ENCODE measurements around the gene ODR4. TPM values are rescaled to one million over a fixed set of nuclear protein-coding genes. Genes with fewer than 3 reads are reported as not detected.
A peak's percentile ranks its signal among the peaks of the same experiment; 100 is the strongest.

ODR4 gene
- total and polyA plus RNA-seq, 2 experiments from 2014 or later: 12.6 to 23.0 TPM

- Histone ChIP-seq H3K4me3 (no peak overlapping the region), H3K9me2 (ENCODE audit: insufficient read depth) (no peaks in the 10 kb centered on the region), H3K9ac (no peak overlapping the region), H3K79me2 (ENCODE audit: insufficient read depth) (no peaks in the 10 kb centered on the region), H3K9me3 (ENCODE audit: low read depth) (no peaks in the 10 kb centered on the region), H3K27me3 (replicated peaks; ENCODE audit: insufficient read depth) (no peaks in the 10 kb centered on the region), H3F3A (ENCODE audit: insufficient read depth) (no peaks in the 10 kb centered on the region), H3K36me3 (ENCODE audit: low read depth) (peaks cover 31% of the 10 kb centered on the region), H3K4me2 (ENCODE audit: unreplicated experiment) (no peak overlapping the region), H2AFZ (no peak overlapping the region), H4K20me1 (ENCODE audit: insufficient read depth) (no peaks in the 10 kb centered on the region), H3K27ac (no peak overlapping the region), H3K4me1 (ENCODE audit: insufficient read depth) (no peaks in the 10 kb centered on the region; the same call in 1 of the 2 replicates)
- TF ChIP-seq EZH2 (IDR thresholded peaks at IDR 0.05; ENCODE audit: insufficient read depth, poor library complexity, severe bottlenecking): no peak
- TF ChIP-seq EZH2phosphoT487 (IDR thresholded peaks at IDR 0.05; ENCODE audit: insufficient read depth, low read depth): no peak
- WGBS, 2 experiments (ENCODE audit: low coverage in 1 of 2, low lambda C conversion rate in 2 of 2, missing lambda C conversion rate in 2 of 2): 95 to 96% methylated on average over 4 of the region's 4 CpGs
- no peak for DNase-seq
- in situ Hi-C loops (cut with MboI): no loop called here
Observed at GRCh38 chr1:186418503-186418902, 42.9 kb downstream of the ODR4 start.

DNA sequence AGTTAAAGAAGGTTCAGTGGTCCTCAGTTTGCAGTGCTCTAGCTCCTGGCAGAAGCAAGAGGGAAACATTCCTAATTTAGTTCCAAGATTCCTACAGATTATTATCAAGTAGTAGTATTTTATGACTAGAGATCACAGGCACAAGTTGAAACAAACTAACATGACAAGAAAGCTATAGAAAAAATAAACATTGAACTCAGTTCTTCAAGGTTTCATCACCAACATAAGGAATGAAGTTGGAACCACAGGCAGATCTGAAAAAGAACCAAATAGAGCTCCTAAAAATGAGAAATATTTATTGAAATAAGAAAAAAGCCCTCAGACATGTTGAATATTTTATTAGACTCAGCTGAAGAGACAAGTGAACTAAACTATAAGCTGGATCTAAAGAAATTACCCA is 44.7 kb downstream of the ODR4 start:
- Histone ChIP-seq H2AFZ (no peak overlapping the region), H3K36me3 (ENCODE audit: low read depth) (peaks cover 26% of the 10 kb centered on the region), H3K27ac (no peak overlapping the region), H3F3A (ENCODE audit: insufficient read depth) (no peaks in the 10 kb centered on the region), H3K4me1 (ENCODE audit: insufficient read depth) (no peaks in the 10 kb centered on the region), H3K4me3 (no peak overlapping the region), H3K9ac (no peak overlapping the region), H3K27me3 (replicated peaks; ENCODE audit: insufficient read depth) (no peaks in the 10 kb centered on the region), H3K9me3 (ENCODE audit: low read depth) (no peaks in the 10 kb centered on the region), H3K4me2 (ENCODE audit: unreplicated experiment) (no peak overlapping the region), H3K9me2 (ENCODE audit: insufficient read depth) (no peaks in the 10 kb centered on the region), H3K79me2 (ENCODE audit: insufficient read depth) (no peaks in the 10 kb centered on the region), H4K20me1 (ENCODE audit: insufficient read depth) (no peaks in the 10 kb centered on the region)
- in situ Hi-C loops (cut with MboI): no loop called here
- no peak for DNase-seq
- TF ChIP-seq EZH2phosphoT487 (IDR thresholded peaks at IDR 0.05; ENCODE audit: insufficient read depth, low read depth) (no peak), EZH2 (IDR thresholded peaks at IDR 0.05; ENCODE audit: insufficient read depth, poor library complexity, severe bottlenecking) (no peak)

GRCh38 chr1:186420923-186421322 is 45.3 kb downstream of the ODR4 start:
- 56 to 59% methylated on average over 1 of the region's 1 CpG for WGBS, 2 experiments (ENCODE audit: low coverage in 1 of 2, low lambda C conversion rate in 2 of 2, missing lambda C conversion rate in 2 of 2)
- Histone ChIP-seq H3K36me3 (ENCODE audit: low read depth) (peaks cover 26% of the 10 kb centered on the region), H3K79me2 (ENCODE audit: insufficient read depth) (no peaks in the 10 kb centered on the region), H3K4me1 (ENCODE audit: insufficient read depth) (no peaks in the 10 kb centered on the region), H2AFZ (no peak overlapping the region), H3K27ac (no peak overlapping the region), H3K9me2 (ENCODE audit: insufficient read depth) (no peaks in the 10 kb centered on the region), H3K4me3 (no peak overlapping the region), H3K9me3 (ENCODE audit: low read depth) (no peaks in the 10 kb centered on the region), H3F3A (ENCODE audit: insufficient read depth) (no peaks in the 10 kb centered on the region), H4K20me1 (ENCODE audit: insufficient read depth) (no peaks in the 10 kb centered on the region), H3K27me3 (replicated peaks; ENCODE audit: insufficient read depth) (no peaks in the 10 kb centered on the region), H3K4me2 (ENCODE audit: unreplicated experiment) (no peak overlapping the region), H3K9ac (no peak overlapping the region)
- TF ChIP-seq EZH2 (IDR thresholded peaks at IDR 0.05; ENCODE audit: insufficient read depth, poor library complexity, severe bottlenecking): no peak
- TF ChIP-seq EZH2phosphoT487 (IDR thresholded peaks at IDR 0.05; ENCODE audit: insufficient read depth, low read depth): no peak
- DNase-seq: peak; percentile 9
- in situ Hi-C loops (cut with MboI): no loop called here

DNA sequence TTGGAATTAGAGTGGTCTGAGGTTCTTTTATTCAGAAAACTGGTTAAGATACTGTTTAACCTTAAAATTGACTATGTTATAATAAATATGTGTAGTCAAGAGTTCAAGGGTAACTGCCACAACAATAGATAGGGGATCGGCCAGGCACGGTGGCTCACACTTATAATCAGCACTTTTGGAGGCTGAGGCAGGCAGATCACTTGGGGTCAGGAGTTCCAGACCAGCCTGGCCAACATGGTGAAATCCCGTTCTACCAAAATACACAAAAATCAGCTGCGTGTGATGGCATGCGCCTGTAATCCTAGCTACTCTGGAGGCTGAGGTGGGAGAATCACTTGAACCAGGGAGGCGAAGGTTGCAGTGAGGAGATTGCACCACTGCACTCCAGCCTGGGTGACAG is 45.8 kb downstream of the ODR4 start:
- Histone ChIP-seq H3K4me1 (ENCODE audit: insufficient read depth) (no peaks in the 10 kb centered on the region), H3K36me3 (ENCODE audit: low read depth) (peaks cover 26% of the 10 kb centered on the region), H3K27ac (no peak overlapping the region), H3K27me3 (replicated peaks; ENCODE audit: insufficient read depth) (no peaks in the 10 kb centered on the region), H3K9me2 (ENCODE audit: insufficient read depth) (no peaks in the 10 kb centered on the region), H4K20me1 (ENCODE audit: insufficient read depth) (no peaks in the 10 kb centered on the region), H3K79me2 (ENCODE audit: insufficient read depth) (no peaks in the 10 kb centered on the region), H3F3A (ENCODE audit: insufficient read depth) (no peaks in the 10 kb centered on the region), H2AFZ (no peak overlapping the region), H3K4me3 (no peak overlapping the region), H3K9ac (no peak overlapping the region), H3K9me3 (ENCODE audit: low read depth) (no peaks in the 10 kb centered on the region), H3K4me2 (ENCODE audit: unreplicated experiment) (no peak overlapping the region)
- WGBS, 2 experiments (ENCODE audit: low coverage in 1 of 2, low lambda C conversion rate in 2 of 2, missing lambda C conversion rate in 2 of 2): 77 to 82% methylated on average over 6 of the region's 6 CpGs
- in situ Hi-C loops (cut with MboI): no loop called here
- no peak for TF ChIP-seq EZH2 (IDR thresholded peaks at IDR 0.05; ENCODE audit: insufficient read depth, poor library complexity, severe bottlenecking)
- TF ChIP-seq EZH2phosphoT487 (IDR thresholded peaks at IDR 0.05; ENCODE audit: insufficient read depth, low read depth): no peak
- no peak for DNase-seq

DNA sequence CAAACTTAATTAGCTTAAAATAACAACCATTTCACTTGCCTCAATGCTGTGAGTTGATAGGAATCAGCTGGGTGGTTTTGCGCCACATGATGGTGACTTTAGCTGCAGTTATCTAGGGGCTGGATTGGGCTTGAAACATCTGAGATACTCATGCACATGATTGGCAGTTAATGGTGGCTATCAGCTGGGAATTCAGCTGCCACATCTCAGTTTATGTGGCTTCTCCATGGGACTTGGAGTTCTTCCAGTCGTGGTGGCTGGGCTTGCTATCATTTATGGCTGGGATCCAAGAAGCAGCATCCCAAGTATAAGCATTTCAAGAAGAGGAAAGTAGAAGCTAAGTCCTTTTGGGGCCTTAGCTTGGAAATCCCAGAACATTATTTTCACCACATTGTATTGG is 48.9 kb downstream of the ODR4 start:
- DNase-seq: no peak
- no peaks in the 10 kb centered on the region for H3K9me3 ChIP-seq (ENCODE audit: low read depth)
- WGBS, 2 experiments (ENCODE audit: low coverage in 1 of 2, low lambda C conversion rate in 2 of 2, missing lambda C conversion rate in 2 of 2): 69 to 73% methylated on average over 2 of the region's 2 CpGs

More for the DNA sequence above, 48.9 kb downstream of the ODR4 start:
- no peaks in the 10 kb centered on the region for H3K27me3 ChIP-seq (replicated peaks; ENCODE audit: insufficient read depth)
- no peaks in the 10 kb centered on the region for H4K20me1 ChIP-seq (ENCODE audit: insufficient read depth)
- in situ Hi-C loops (cut with MboI): no loop called here
- H2AFZ ChIP-seq: no peak overlapping the region
- peaks cover 8% of the 10 kb centered on the region for H3K36me3 ChIP-seq (ENCODE audit: low read depth)
- no peak overlapping the region for H3K9ac ChIP-seq
- no peaks in the 10 kb centered on the region for H3F3A ChIP-seq (ENCODE audit: insufficient read depth)
- TF ChIP-seq EZH2phosphoT487 (IDR thresholded peaks at IDR 0.05; ENCODE audit: insufficient read depth, low read depth) (no peak), EZH2 (IDR thresholded peaks at IDR 0.05; ENCODE audit: insufficient read depth, poor library complexity, severe bottlenecking) (no peak)
- H3K4me3 ChIP-seq: no peak overlapping the region
- no peaks in the 10 kb centered on the region for H3K4me1 ChIP-seq (ENCODE audit: insufficient read depth)
- no peaks in the 10 kb centered on the region for H3K9me2 ChIP-seq (ENCODE audit: insufficient read depth)
- no peak overlapping the region for H3K27ac ChIP-seq
- no peak overlapping the region for H3K4me2 ChIP-seq (ENCODE audit: unreplicated experiment)
- no peaks in the 10 kb centered on the region for H3K79me2 ChIP-seq (ENCODE audit: insufficient read depth)
